ENCODE measurements around the gene ATP1B2.
"Not testable (repeated sequence)": the region's sequence is repeated elsewhere in the genome, so short reads cannot be mapped to it uniquely, and the experiment has no call there.

ATP1B2 gene

DNA sequence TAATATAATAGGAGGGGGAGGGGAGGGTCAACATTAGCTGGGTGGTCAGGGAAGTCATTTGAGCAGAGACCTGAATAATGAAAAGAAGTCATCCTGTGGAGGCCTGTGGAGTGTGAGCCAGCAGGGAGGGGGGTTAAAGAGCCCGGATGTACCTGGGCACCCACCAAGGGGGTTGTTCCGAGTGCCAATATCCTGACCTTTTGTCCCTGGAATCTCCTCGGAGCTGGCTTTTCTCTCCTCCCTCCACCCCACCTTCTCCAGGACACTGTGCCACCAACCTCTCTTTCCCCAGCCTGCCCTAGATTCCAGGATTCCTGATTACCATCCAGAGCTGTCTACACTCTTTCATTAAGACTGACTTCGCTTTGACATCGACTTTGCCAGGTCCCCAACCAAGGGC is 14.6 kb upstream of the ATP1B2 start:
- DNase-seq: no peak

DNA sequence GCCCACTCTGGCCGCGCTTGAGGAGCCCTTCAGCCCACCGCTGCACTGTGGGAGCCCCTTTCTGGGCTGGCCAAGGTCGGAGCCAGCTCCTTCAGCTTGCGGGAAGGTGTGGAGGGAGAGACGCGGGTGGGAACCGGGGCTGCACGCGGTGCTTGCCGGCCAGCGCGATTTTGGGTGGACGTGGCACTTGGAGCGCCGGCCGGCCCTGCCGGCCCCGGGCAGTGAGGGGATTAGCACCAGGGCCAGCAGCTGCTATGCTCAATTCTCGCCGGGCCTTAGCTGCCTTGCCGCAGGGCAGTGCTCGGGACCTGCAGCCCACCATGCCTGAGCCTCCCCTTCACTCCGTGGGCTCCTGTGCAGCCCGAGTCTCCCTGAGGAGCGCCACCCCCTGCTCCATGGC is 9.9 kb upstream of the ATP1B2 start:
- no peak for DNase-seq

DNA sequence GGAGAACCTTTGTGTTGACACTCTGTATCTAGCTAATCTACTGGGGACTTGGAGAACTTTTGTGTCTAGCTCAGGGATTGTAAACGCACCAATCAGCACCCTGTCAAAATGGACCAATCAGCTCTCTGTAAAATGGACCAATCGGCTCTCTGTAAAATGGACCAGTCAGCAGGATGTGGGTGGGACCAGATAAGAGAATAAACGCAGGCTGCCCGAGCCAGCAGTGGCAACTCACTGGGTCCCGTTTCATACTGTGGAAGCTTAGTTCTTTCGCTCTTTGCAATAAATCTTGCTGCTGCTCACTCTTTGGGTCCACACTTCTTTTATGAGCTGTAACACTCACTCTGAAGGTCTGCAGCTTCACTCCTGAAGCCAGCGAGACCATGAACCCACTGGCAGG is 9.1 kb upstream of the ATP1B2 start:
- DNase-seq: not testable (repeated sequence)

DNA sequence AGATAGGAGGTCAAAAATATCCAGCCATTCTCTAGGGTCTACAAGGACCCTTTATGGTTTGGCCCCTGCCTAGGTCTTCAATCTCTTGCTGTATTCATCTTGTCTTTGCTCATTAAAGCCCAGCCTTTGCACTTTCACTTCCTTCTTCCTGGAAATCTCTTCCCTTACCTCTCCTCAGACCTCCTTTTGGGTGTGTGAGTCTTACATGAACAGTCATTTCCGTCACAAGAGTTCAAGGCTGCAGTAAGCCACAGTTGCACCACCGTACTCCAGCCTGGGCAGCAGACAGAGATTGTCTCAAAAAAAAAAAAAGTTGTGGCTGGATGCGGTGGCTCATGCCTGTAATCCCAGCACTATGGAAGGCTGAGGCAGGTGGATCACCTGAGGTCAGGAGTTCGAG is 6.0 kb upstream of the ATP1B2 start:
- no peak for DNase-seq

DNA sequence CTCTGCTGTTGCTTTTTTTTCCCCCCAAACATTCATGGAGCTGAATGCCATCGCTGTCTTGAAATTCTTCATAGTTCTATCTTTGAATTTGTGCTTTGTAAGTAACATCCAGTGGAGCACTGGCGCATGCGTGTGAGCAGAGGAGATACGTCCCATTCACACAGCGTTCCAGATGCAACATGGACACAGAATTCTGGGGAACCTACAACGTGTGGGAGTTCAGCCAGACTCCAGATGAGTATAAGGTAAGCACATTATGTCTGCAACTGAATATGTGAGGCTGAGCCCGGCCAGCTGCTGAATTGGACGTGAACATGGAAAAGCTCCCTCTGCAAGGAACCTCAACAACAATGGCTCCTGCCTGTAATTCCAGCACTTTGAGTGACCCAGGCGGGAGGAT is 4.3 kb upstream of the ATP1B2 start:
- no peak for DNase-seq

DNA sequence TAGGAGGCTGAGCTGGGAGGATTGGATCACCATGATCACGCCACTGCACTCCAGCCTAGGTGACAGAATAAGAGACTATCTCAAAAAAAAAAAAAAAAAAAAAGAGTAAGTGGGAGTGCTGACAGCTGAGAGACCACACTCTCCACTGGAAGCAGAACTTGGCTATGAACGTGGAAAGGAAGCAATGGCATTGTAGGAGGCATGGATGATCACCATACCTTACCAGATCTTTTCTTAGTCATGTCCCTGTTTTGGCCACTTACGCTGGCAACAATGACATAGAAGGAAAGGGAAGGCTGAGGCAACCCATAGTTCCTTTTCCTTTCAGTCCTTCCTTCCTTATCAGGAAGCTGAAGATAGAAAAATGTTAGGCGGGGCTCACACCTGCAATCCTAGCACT is 3.7 kb upstream of the ATP1B2 start:
- DNase-seq: no peak

DNA sequence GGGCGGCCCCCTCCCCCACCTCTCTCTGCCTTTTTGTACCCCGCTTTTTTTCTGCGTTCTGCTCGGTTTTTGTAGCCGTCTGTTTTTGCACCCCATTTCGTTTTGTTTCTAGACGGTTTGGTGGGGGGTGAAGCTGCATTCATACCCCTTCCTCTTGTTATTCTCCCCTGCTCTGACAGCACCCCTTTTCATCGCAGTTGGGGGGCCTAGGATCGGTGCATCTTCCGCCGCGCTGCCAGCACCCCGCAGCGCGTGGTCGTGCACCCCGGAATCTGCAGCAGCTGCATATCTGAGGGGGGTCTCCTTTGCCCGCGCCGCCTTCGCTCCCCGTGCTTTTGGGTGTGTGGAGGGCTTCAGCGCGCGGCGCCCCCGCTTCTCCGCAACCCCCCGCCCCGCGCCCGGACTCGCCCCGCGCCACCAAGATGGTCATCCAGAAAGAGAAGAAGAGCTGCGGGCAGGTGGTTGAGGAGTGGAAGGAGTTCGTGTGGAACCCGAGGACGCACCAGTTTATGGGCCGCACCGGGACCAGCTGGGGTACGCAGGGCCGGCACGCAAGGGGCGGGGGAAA is 455 bp downstream of the ATP1B2 start:
- no peak for DNase-seq

DNA sequence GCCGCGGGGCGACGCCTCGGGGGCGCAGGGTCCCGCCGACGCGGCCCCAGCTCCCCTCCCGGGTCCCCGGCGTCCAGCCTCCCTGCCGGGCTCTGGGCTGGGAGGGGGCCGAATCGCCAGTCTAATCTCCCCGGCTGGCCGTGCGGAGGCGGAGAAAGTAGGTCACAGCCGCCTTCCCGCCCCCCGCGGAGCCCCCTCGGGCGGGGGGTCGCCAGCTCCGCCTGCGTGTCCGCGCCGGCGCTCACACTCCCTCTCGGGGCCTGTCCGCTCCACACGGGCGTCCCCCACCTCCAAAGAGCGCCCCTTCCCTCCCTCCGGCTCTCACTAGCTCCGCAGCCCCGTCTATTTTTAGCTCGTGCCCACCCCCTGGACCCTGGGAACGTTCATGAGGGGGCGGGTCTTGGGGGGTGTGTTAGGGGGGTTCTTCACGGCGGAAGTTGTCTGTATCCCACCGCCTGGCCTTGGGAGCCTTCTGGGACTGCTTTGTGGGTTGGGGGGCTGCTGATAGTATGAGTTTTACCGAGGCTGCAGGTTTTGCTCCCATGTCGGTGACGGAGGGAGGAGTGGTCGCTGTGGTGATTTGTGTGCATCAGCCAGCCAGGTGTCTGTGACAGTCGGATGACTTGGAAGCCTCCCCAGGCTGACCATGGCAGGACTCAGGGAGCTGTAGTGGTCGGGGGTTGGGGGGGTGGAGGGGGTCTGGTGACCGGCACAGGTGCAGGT is 1.1 kb downstream of the ATP1B2 start:
- DNase-seq: no peak

DNA sequence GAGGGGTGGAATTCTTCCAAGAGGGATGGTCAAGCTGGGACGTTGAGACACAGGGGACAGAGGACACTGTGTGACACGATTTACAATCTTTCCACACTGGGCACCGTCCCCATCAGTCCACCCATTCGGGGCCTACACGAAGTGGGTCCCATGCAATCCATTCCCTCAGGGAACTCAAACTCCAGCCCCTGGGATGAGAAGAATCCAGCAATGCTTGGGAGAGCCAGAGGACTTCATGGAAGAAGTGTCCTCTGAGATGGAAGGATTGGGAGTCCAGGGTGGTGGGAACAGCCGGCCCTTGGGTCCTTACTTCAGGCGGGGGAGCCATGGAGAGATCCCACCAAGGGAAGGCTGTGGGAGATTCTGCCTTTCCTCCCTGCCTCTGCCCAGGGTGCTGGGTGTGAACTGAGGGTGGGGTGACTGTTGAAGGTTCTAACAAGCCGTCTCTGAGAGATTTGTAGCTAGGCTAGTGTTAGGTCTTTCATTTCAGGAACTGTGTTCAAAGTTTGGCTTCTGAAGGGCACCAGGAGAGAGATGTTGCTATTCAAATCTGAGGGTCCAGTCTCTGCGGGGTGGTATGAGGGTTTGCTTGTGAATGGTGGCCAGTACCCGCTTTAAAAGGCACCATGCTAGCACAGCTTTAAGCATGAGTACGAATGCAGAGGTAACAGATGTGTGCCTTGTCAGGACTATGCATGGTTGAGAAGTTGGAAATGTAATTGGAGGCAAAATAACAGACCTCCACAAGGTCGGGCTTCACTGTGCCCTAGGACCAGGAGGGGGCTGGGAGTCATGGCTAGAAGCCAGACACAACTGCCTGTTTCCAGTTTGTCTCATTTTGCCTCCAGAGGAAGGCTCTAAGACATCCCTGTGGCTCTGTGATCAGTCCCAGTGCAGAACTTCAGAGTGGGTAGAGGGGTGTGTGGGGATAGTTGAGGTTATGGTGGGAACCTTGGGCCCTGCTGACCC is 1.9 kb downstream of the ATP1B2 start:
- no peak for DNase-seq

DNA sequence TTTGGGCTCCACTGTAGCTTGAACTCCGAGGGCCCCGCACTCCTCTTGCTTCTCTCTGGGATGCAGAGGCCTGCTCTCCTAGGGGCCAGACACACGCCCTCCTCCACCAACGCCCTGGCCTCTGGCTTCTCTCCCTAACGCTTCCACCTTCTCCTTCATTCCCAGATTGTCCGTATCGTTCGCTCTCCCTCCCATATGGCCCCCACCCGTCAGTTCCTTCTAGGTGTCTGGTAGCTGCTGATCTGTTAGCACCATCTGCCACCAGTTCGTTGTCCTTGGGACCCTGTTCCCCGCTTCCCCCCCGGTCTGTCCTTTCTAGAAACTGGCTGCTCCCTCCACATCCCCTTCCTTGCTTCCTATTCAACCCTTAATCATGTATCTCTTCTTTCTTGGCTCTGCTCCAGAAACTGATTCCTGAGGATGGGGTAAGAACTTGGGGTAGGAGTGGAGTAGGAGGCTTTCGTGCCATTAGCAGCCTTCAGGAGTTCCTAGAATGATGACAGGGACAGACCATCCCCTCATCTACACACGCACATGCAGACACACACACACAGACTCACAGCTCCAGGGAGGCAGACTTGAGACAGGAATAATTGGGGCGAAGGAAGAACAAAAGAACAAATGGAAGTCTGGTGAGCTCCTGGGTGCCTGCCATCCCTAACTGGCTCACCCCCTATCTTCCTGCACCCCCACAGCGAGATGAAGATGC is 4.3 kb downstream of the ATP1B2 start:
- no peak for DNase-seq

DNA sequence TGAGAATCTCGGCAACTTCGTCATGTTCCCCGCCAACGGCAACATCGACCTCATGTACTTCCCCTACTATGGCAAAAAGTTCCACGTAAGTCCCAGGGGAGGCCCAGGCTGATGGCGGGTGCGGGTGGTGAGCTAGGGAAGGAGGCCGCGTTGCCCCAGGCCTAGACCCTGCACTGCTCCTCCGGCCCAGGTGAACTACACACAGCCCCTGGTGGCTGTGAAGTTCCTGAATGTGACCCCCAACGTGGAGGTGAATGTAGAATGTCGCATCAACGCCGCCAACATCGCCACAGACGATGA is 4.8 kb downstream of the ATP1B2 start:
- DNase-seq: no peak

DNA sequence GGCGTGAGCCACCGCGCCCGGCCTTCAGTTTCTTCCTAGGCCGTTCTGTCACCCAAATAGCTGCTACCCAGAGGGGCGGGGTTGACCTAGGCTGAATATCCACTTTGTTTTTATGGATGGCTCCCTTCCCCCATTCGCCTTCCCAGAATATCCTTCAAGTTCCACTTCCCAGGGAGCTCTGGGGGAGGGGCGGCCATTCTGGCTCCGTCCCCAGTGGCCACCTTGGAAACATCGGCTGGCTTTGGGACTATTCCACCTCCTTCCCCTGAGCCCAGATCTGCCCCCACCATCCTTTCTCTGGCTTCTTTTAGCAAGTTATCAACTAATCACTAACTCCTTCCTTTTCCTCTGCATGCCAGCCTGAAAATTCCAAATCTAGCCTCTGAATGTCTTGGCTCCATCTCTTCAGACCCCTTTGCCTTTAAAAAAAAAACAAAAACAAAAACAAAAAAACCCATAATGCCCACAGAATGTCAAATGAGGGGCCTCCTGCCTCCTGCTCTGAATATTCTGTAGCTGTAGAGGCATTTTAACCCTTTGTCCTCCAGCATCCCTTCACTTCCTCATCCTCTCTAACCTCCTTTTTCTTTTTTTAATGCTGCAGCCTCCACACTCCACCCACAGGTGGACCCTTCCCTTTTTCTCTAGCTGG is 6.4 kb downstream of the ATP1B2 start:
- no peak for DNase-seq

DNA sequence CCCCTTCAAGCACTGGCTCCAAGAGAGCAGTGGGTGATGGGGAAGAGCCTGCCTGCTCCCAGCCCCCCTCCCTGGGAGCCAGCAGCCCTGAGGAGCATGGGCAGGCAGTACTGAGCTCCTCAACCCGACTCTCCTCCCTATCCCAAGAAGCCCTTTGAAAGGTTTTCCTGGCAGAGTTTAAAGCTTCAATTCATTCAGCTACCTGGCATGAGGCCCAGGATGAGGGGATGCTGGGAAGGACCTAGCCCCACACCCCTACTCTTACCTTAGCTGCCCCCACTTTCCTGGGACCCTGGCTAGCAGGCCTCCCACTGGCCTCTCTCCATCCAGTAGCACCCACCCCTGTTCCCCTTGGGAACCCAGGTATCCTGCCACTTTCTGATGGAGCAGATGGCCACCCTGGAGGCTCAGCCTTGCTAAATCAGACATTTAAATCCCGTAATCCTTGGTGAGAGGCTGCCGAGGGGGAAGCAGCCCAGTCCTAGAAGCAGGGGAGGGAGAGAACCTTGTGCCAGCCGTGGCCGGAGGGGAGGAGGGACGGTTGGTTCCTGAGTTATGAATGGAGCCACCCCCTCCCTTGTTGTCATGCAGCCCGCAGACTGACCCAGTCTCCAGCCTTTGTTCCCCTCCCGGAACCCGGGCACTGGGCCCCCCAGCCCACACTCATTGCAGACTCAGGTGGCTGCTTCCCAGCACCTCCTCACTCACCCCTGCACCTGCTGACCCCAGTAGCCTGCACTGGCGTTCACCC is 17.1 kb downstream of the ATP1B2 start:
- no peak for DNase-seq

DNA sequence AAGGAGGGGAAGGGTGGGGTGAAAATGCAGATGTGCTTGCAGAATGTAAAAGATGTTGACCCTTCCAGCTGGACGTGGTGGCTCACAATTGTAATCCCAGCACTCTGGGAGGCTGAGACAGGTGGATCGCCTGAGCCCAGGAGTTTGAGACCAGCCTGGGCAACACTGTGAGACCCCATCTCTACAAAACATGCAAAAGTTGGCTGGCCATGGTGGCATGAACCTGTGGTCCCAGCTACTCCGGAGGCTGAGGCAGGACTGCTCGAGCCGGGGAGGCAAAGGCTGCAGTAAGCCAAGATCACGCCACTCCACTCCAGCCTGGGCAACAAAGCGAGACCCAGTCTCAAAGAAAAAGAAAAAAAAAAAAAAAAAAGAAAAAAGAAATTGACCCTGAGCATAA is 17.8 kb downstream of the ATP1B2 start:
- no peak for DNase-seq

DNA sequence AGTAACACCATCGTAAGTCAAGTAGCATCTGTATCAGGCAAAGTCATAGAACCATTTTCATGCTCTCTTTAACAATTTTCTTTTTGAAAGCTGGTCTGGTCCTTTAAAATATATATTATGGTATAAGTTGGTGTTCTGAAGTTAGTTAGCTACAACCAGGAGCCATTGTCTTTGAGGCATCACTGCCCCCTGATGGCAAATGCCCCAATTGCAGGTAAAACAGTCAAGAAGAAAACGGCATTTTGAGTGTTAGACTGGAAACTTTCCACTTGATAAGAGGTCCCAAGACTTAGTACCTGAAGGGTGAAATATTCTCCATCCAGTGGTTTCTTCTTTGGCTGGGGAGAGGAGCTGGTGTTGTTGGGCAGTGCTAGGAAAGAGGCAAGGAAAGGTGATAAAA is 22.5 kb downstream of the ATP1B2 start:
- peak; percentile 1 for DNase-seq

DNA sequence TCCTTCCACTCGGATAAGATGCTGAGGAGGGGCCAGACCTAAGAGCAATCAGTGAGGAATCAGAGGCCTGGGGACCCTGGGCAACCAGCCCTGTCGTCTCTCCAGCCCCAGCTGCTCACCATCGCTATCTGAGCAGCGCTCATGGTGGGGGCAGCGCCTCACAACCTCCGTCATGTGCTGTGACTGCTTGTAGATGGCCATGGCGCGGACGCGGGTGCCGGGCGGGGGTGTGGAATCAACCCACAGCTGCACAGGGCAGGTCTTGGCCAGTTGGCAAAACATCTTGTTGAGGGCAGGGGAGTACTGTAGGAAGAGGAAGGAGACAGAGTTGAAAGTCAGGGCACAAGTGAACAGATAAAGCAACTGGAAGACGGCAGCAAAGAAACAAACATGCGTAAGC is 24.2 kb downstream of the ATP1B2 start:
- DNase-seq: no peak

DNA sequence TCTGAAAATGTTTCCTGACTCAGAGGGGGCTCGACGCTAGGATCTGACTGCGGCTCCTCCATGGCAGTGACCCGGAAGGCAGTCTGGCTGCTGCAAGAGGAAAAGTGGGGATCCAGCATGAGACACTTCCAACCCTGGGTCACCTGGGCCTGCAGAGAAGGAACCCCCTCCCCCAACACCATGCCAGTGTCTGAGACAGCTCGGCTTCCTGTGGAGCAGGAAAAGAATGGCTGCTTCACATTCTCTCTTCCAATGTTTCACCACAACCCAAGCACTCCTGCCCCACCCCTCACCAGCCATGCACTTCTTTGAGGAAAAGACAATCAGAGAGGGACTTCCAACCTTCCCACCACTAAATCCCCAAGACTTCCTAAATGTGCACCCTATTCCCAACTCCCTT is 25.8 kb downstream of the ATP1B2 start:
- no peak for DNase-seq

DNA sequence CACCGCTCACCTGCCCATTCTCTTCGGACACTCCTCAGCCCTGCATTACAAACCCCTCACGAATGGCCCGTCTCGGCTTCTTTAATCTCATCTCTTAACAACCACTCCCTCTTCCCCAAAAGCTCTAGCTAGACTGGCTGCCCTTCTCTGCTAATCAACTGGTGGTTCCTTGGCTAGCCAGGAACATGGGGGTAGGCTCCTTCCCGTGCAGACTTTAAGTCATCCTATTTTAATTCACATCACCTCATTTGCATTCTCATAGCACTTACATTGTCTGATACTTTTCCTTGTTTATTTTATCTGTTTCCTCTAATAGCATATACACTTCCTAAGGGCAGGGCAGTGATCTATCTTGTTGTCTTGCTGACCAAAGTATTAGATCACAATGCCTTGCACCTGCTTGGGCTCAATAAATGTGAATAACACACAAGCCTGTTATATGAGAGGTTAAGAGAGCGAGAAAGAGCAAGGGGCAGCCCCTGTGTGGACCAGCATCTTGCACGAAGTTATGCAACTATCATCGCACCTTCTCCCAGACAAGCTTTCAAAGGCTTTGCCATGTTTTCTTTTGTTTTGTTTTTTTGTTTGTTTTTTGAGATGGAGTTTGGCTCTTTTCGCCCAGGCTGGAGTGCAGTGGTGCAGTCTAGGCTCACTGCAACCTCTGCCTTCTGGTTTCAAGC is 26.8 kb downstream of the ATP1B2 start:
- no peak for DNase-seq

DNA sequence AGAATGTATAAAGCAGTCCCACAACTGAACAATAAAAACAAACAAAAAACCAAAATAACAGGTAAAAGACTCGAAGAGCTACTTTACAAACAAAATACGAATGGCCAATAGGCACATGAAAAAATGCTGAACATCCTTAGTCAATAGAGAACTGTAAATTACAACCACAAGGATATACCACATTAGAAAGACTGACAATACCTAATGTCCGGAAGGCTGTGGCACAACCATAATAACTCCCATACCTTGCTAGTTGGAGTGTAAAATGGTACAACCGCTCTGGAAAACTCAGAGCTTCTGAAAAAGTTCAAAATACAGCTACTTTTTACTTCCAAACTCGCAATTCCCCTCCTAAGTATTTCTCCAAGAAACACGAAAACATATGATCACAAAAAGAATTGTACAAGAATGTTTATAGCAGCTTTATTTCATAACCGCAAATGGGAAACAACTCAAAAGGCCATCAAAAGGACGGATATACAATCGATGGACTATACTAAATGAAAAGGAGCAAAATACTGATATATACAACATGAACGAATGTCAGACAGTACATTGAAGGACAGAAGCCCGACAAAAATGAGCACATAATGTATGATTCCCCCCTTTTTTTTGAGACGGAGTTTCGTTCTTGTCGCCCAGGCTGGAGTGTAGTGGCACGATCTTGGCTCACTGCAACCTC is 34.3 kb downstream of the ATP1B2 start:
- no peak for DNase-seq

DNA sequence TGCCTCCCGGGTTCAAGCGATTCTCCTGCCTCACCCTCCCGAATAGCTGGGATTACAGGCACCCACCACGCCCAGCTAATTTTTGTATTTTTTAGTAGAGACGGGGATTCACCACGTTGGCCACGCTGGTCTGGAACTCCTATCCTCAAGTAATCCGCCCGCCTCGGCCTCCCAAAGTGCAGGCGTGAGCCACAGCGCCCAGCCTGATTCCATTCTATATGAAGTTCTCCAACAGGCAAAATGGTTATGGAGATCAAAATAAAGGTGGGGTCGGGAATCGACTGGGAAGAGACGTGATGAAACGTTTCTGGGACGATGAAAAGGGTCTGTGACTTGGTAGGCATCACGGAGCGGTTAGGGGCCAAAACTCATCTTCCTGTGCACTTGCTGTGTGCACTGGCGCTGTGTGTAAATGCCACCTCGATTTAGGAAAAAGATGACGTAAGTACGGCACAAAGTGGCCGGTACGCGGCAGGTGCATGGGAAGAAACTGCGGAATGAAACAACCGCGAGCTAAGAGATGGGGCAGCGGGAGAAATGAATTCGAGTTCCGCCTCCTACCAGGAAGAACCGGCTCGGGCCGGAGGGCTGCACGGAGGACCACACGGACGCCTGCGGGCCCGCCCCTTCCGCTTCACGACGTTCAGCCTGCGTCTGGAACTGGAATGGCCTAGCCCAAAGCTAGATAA is 35.0 kb downstream of the ATP1B2 start:
- DNase-seq: peak; percentile 72

Data from KG1 (cell line).